ENCODE measurements around the gene SDR42E2. TPM values are rescaled to one million over a fixed set of nuclear protein-coding genes. Genes with fewer than 3 reads are reported as not detected.
"Not testable (repeated sequence)": the region's sequence is repeated elsewhere in the genome, so short reads cannot be mapped to it uniquely, and the experiment has no call there.

Gene SDR42E2
- total RNA-seq, 2 donors from 2014 or later = not detected

DNA sequence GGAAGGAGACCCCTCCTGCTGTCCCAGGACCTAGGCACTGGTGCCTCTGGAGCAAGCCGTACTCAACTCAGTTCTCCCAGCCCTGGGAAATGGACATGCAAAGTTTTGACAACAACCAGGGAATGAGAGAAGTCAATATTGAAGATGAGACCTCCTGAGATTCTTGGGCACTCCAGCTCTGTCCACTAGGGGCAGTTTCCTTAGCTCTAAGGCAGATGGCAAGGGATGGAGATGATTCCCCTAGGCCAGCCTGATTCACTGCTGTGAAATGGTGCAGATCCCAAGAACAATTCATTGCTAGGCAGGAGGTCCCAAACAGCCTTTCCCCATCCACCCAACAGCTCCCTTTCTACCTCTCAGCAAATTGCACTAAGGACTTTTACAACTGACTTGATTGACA lies 20.5 kb upstream of the SDR42E2 start:
- WGBS = 71% methylated on average over 1 of the region's 1 CpG

DNA sequence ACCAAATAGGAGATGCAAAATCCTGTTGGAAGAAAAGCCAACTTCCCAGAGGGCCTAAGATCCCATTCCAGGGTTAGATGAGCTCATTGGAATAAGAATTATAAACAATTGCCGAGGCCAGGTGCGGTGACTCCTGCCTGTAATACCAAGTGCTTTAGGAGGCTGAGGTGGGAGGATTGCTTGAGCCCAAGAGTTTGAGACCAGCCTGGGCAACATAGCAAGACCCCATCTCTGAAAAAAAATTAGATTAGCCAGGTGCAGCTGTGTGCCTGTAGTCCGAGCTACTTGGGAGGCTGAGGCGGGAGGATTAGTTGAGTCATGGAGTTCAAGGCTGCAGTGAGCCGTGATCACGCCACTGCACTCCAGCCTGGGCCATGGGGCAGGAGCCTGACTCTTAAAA lies 17.8 kb upstream of the SDR42E2 start:
- 95% methylated on average over 6 of the region's 6 CpGs for WGBS
- TF ChIP-seq POLR2AphosphoS5 (IDR thresholded peaks at IDR 0.05) (no peak), POLR2A (IDR thresholded peaks at IDR 0.05) (no peak)
- TF ChIP-seq, protein P1, sequence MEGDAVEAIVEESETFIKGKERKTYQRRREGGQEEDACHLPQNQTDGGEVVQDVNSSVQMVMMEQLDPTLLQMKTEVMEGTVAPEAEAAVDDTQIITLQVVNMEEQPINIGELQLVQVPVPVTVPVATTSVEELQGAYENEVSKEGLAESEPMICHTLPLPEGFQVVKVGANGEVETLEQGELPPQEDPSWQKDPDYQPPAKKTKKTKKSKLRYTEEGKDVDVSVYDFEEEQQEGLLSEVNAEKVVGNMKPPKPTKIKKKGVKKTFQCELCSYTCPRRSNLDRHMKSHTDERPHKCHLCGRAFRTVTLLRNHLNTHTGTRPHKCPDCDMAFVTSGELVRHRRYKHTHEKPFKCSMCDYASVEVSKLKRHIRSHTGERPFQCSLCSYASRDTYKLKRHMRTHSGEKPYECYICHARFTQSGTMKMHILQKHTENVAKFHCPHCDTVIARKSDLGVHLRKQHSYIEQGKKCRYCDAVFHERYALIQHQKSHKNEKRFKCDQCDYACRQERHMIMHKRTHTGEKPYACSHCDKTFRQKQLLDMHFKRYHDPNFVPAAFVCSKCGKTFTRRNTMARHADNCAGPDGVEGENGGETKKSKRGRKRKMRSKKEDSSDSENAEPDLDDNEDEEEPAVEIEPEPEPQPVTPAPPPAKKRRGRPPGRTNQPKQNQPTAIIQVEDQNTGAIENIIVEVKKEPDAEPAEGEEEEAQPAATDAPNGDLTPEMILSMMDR (IDR thresholded peaks at IDR 0.05) = no peak
- Histone ChIP-seq H3K4me3 (no peak overlapping the region), H3K27me3 (replicated peaks; ENCODE audit: insufficient read depth) (no peaks in the 10 kb centered on the region), H3K27ac (no peak overlapping the region), H3K9me3 (no peaks in the 10 kb centered on the region), H3K36me3 (no peaks in the 10 kb centered on the region), H3K4me1 (replicated peaks) (no peaks in the 10 kb centered on the region)
- no peak for DNase-seq (ENCODE audit: low spot score)
- intact Hi-C loops (cut with DNase I) = no loop called here

More for the DNA sequence above, 20.5 kb upstream of the SDR42E2 start:
- no peaks in the 10 kb centered on the region for H3K9me3 ChIP-seq
- no peak for TF ChIP-seq POLR2A (IDR thresholded peaks at IDR 0.05)
- TF ChIP-seq, protein P1 (IDR thresholded peaks at IDR 0.05) = no peak
- no peak for TF ChIP-seq POLR2AphosphoS5 (IDR thresholded peaks at IDR 0.05)
- intact Hi-C loops (cut with DNase I) = no loop called here
- no peaks in the 10 kb centered on the region for H3K36me3 ChIP-seq
- no peaks in the 10 kb centered on the region for H3K4me1 ChIP-seq (replicated peaks)
- H3K27me3 ChIP-seq (replicated peaks; ENCODE audit: insufficient read depth) = no peaks in the 10 kb centered on the region
- H3K27ac ChIP-seq = no peak overlapping the region
- no peak for DNase-seq (ENCODE audit: low spot score)
- no peak overlapping the region for H3K4me3 ChIP-seq

DNA sequence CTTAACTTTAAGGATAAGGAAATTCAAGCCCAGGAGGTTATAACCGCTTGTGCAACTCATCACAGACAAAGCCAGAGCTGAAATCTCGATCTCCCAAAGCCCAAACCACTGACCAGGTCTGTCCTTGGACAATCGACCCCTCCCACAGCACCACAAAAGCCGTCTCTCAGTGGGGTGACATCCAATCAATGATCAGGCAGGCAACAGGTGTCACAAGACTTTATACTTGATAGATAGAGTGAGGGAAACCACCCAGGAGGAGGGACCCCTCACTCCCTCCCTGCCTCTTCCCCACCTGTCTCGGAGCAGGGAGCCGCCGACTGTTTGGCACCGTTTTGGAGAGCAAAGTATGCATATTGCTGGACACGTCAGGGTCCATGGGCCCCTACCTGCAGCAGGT lies 14.5 kb upstream of the SDR42E2 start:
- Histone ChIP-seq H3K27me3 (replicated peaks; ENCODE audit: insufficient read depth) (no peaks in the 10 kb centered on the region), H3K36me3 (no peaks in the 10 kb centered on the region), H3K4me3 (no peak overlapping the region), H3K9me3 (no peaks in the 10 kb centered on the region), H3K27ac (no peak overlapping the region), H3K4me1 (replicated peaks) (no peaks in the 10 kb centered on the region)
- no peak for TF ChIP-seq POLR2AphosphoS5 (IDR thresholded peaks at IDR 0.05)
- TF ChIP-seq, protein P1 (IDR thresholded peaks at IDR 0.05) = no peak
- no peak for TF ChIP-seq POLR2A (IDR thresholded peaks at IDR 0.05)
- no peak for DNase-seq (ENCODE audit: low spot score)
- intact Hi-C loops (cut with DNase I) = no loop called here
- 60% methylated on average over 9 of the region's 9 CpGs for WGBS

DNA sequence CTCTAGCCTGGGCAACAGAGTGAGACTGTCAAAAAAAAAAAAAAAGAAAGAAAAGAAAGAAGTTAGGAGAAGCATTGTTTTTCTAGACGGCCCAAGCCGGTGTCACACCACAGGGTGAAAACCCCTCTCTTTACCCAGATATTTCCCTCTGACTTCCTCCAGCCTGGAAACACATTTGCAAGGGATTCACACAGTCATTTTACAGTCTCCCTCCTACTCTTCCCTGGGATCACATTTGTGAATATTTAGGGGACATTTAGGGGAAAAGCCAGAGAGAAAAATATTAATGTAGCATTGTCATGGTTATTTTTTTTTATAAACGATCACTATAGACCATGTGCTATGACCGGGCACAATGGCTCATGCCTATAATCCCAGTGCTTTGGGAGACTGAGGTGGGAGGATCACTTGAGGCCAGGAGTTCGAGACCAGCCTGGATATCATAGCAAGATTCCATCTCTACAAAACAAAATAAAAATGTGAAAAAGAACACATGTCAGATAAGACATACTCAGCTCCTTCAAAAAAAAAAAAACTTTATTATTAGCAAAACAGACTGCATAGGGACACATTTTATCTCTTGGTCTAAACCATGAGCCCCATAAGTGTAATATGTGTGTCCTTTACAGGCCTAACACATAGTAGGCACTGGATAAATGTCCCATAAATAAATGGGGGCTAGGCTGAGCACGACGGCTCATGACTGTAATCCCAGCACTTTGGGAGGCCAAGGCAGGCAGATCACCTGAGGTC lies 10.9 kb upstream of the SDR42E2 start:
- no peak for TF ChIP-seq POLR2A (IDR thresholded peaks at IDR 0.05)
- TF ChIP-seq POLR2AphosphoS5 (IDR thresholded peaks at IDR 0.05) = no peak
- TF ChIP-seq, protein P1 (IDR thresholded peaks at IDR 0.05) = no peak
- H3K9me3 ChIP-seq = no peaks in the 10 kb centered on the region
- no peaks in the 10 kb centered on the region for H3K4me1 ChIP-seq (replicated peaks)
- no peaks in the 10 kb centered on the region for H3K27me3 ChIP-seq (replicated peaks; ENCODE audit: insufficient read depth)
- H3K36me3 ChIP-seq = no peaks in the 10 kb centered on the region
- intact Hi-C loops (cut with DNase I) = no loop called here
- no peak overlapping the region for H3K4me3 ChIP-seq
- 75% methylated on average over 7 of the region's 7 CpGs for WGBS
- no peak overlapping the region for H3K27ac ChIP-seq
- no peak for DNase-seq (ENCODE audit: low spot score)

DNA sequence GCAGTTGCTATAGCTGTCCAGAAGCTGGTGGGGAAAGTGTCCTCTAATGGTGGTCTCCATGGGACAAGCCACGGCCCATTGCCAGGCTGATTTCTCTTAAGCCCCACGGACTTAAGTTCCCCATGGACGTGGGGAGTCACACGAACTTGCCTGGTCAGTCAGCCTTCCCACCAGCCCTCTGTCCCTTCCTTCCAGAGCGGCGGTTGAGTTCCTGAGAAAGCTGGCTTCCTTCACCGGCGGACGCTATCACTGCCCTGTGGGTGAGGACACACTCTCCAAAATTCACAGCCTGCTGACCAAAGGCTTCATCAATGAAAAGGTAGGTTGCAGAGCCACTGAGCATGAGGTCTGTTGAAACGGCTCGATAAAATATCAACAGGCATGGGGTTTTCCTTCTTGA lies 10.0 kb upstream of the SDR42E2 start:
- TF ChIP-seq, protein P1 (IDR thresholded peaks at IDR 0.05) = no peak
- no peak for TF ChIP-seq POLR2A (IDR thresholded peaks at IDR 0.05)
- no peak for TF ChIP-seq POLR2AphosphoS5 (IDR thresholded peaks at IDR 0.05)
- no peak for DNase-seq (ENCODE audit: low spot score)
- H3K27ac ChIP-seq = no peak overlapping the region
- WGBS = 90% methylated on average over 11 of the region's 11 CpGs
- no peaks in the 10 kb centered on the region for H3K9me3 ChIP-seq
- intact Hi-C loops (cut with DNase I) = no loop called here
- no peaks in the 10 kb centered on the region for H3K4me1 ChIP-seq (replicated peaks)
- no peak overlapping the region for H3K4me3 ChIP-seq
- no peaks in the 10 kb centered on the region for H3K36me3 ChIP-seq
- H3K27me3 ChIP-seq (replicated peaks; ENCODE audit: insufficient read depth) = no peaks in the 10 kb centered on the region

DNA sequence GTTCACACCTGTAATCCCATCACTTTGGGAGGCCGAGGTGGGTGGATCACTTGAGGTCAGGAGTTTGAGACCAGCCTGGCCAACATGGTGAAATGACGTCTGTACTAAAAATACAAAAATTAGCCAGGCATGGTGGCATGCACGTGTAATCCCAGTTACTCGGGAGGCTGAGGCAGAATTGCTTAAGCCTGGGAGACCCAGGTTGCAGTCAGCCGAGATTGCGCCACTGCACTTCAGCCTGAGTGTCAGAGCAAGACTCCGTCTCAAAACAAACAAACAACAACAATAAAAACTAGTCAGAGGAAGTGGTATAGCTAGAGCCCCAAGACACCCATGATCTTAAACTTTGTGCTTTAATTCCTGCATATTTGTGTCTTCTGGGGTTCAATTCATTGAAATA lies 9.2 kb upstream of the SDR42E2 start:
- intact Hi-C loops (cut with DNase I); H3K4me1 ChIP-seq (replicated peaks); H3K36me3 ChIP-seq; H3K4me3 ChIP-seq; H3K9me3 ChIP-seq; H3K27ac ChIP-seq; H3K27me3 ChIP-seq (replicated peaks; ENCODE audit: insufficient read depth); DNase-seq (ENCODE audit: low spot score): not testable (repeated sequence)
- 68% methylated on average over 7 of the region's 7 CpGs for WGBS
